SK-N-SH treated with all-trans-retinoic acid at 6 μM for 48 hours (cell line): ENCODE measurements around the gene DIPK2A.

Experiments used
- ATAC-seq: fragments of 200-7000 bp; cut with Tn5 transposase; 3 replicates; pipeline ENCODE4 v1.9.1; 2020; ENCODE audit warnings: mild to moderate bottlenecking, moderate library complexity
- ARNTL ChIP-seq: fragments of 450-650 bp; formaldehyde crosslinking; IDR thresholded peaks from 2 replicates; pipeline ENCODE4 v1.5.0; 2020; ENCODE audit warnings: low read depth, mild to moderate bottlenecking, moderate library complexity, borderline replicate concordance
- BACH2 ChIP-seq: fragments of 250-450 bp; sonication (Bioruptor Pico); IDR thresholded peaks from 2 replicates; pipeline ENCODE4 v1.9.0; 2021; ENCODE audit warnings: mild to moderate bottlenecking, borderline replicate concordance
- CSDC2 ChIP-seq: fragments of 250-450 bp; sonication (Bioruptor Pico); IDR thresholded peaks from 2 replicates; pipeline ENCODE4 v1.5.0; 2020; ENCODE audit warnings: mild to moderate bottlenecking, moderate library complexity
- CSRNP3 ChIP-seq: fragments of 250-450 bp; sonication (Bioruptor Pico); IDR thresholded peaks from 2 replicates; pipeline ENCODE4 v1.5.1; 2021; ENCODE audit warnings: mild to moderate bottlenecking, moderate library complexity
- ISL1 ChIP-seq: fragments of 250-450 bp; sonication (Bioruptor Pico); IDR thresholded peaks from 2 replicates; pipeline ENCODE4 v2.1.2; 2022; ENCODE audit warnings: mild to moderate bottlenecking, moderate library complexity
- OSR1 ChIP-seq: fragments of 250-450 bp; sonication (Bioruptor Pico); IDR thresholded peaks from 2 replicates; pipeline ENCODE4 v1.8.0; 2022; ENCODE audit warnings: moderate library complexity, mild to moderate bottlenecking, inconsistent platforms
- PATZ1 ChIP-seq: fragments of 250-450 bp; sonication (Bioruptor Pico); IDR thresholded peaks from 2 replicates; pipeline ENCODE4 v1.8.0; 2020; ENCODE audit warnings: mild to moderate bottlenecking, moderate library complexity, borderline replicate concordance
- PPARA ChIP-seq: fragments of 250-450 bp; sonication (Bioruptor Pico); IDR thresholded peaks from 2 replicates; pipeline ENCODE4 v1.5.0; 2020; ENCODE audit warnings: mild to moderate bottlenecking, borderline replicate concordance
- RARB ChIP-seq: fragments of 250-450 bp; sonication (Bioruptor Pico); IDR thresholded peaks from 2 replicates; pipeline ENCODE4 v1.8.0; 2021; ENCODE audit warnings: mild to moderate bottlenecking, moderate library complexity
- SNAI2 ChIP-seq: fragments of 250-450 bp; sonication (Bioruptor Pico); IDR thresholded peaks from 2 replicates; pipeline ENCODE4 v1.5.0; 2020; ENCODE audit warnings: mild to moderate bottlenecking, moderate library complexity
- TCF4 ChIP-seq: fragments of 250-450 bp; sonication (Bioruptor Pico); IDR thresholded peaks from 2 replicates; pipeline ENCODE4 v1.8.0; 2021; ENCODE audit warnings: mild to moderate bottlenecking, moderate library complexity, borderline replicate concordance
- TOX ChIP-seq: fragments of 250-450 bp; sonication (Bioruptor Pico); IDR thresholded peaks from 2 replicates; pipeline ENCODE4 v1.8.0; 2021; ENCODE audit warnings: mild to moderate bottlenecking, moderate library complexity, borderline replicate concordance
- ZFP3 ChIP-seq: fragments of 250-450 bp; sonication (Bioruptor Pico); IDR thresholded peaks from 2 replicates; pipeline ENCODE4 v1.5.0; 2020; ENCODE audit warnings: mild to moderate bottlenecking, moderate library complexity
- ZFP30 ChIP-seq: fragments of 450-650 bp; formaldehyde crosslinking; IDR thresholded peaks from 2 replicates; pipeline ENCODE4 v1.5.0; 2022; ENCODE audit warnings: mild to moderate bottlenecking, moderate library complexity
- ZNF565 ChIP-seq: fragments of 450-650 bp; formaldehyde crosslinking; conservative IDR thresholded peaks from 2 replicates; pipeline ENCODE4 v1.5.0; 2020; ENCODE audit warnings: low read depth, mild to moderate bottlenecking, moderate library complexity
- ZNF70 ChIP-seq: fragments of 450-650 bp; formaldehyde crosslinking; IDR thresholded peaks from 2 replicates; pipeline ENCODE4 v1.5.0; 2020; ENCODE audit warnings: mild to moderate bottlenecking, moderate library complexity
- ZNF8 ChIP-seq: fragments of 450-650 bp; formaldehyde crosslinking; IDR thresholded peaks from 2 replicates; pipeline ENCODE4 v1.5.0; 2020; ENCODE audit warnings: mild to moderate bottlenecking, moderate library complexity
- TF ChIP-seq, protein P1 (sequence below): fragments of 250-450 bp; sonication (Bioruptor Pico); IDR thresholded peaks from 2 replicates; pipeline ENCODE4 v1.5.1; 2020; ENCODE audit warnings: low read depth, mild to moderate bottlenecking, moderate library complexity
- TF ChIP-seq, protein P2 (sequence below): fragments of 250-450 bp; sonication (Bioruptor Pico); IDR thresholded peaks from 2 replicates; pipeline ENCODE4 v1.5.0; 2020; ENCODE audit warnings: mild to moderate bottlenecking, moderate library complexity

Gene DIPK2A

GRCh38 chr3:144003051-144003450 lies 31.4 kb downstream of the DIPK2A start (continued):
- TF ChIP-seq CSDC2 (CRISPR knock-in tag) (no peak), ZNF8 (no peak)

DNA sequence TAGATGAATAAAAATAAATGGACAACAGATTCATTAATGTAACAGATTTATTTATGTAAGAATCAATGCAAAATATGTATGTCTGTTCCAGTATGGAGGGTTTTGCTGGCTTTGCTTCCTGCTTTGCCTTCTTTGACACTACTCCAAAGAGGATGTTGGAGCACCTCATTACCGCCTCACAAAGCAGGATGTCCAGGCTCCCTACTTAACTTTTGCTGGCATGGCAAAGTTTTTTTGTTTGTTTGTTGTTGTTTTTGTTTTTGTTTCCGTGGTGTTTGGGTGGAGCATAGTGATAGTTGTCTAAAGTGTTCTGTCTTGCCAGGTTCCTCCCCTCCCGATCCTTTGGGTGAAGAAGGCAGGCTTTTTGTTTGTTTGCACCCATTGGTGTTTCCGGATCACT lies 38.7 kb downstream of the DIPK2A start:
- ATAC-seq, result no peak
- TF ChIP-seq OSR1 (CRISPR knock-in tag), result no peak
- no peak for TF ChIP-seq PATZ1
- TF ChIP-seq SNAI2, result no peak
- TF ChIP-seq ZNF565 (CRISPR knock-in tag), result no peak
- TF ChIP-seq BACH2, result no peak

DNA sequence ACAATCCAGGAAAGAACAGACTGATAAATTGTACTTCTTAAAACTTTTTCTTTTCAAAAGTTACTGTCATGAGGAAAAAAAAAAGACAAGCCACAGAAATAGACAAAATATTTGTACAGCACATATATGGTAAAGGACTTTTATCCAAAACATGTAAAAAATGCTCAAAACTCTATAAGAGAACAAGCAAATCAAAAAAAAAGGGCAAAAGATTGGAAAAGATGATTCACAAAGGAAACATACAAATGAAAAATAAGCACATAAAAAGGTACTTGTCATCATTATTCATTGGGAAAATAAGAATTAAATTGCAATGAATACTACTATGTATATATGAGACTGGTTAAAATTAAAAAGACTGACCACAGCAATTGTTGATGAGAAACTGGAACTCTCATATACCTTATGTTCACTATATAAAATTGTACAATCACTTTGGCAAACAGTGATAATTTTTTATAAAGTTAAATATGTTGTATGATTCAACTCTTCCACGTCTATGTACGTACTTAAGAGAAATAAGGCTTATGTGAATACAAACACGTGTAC lies 39.7 kb downstream of the DIPK2A start:
- TF ChIP-seq ZNF565 (CRISPR knock-in tag), result no peak
- TF ChIP-seq TOX (CRISPR knock-in tag), result no peak
- TF ChIP-seq ZFP30 (CRISPR knock-in tag), result no peak
- no peak for TF ChIP-seq ZFP3 (CRISPR knock-in tag)
- TF ChIP-seq CSRNP3 (CRISPR knock-in tag), result no peak
- no peak for TF ChIP-seq SNAI2

DNA sequence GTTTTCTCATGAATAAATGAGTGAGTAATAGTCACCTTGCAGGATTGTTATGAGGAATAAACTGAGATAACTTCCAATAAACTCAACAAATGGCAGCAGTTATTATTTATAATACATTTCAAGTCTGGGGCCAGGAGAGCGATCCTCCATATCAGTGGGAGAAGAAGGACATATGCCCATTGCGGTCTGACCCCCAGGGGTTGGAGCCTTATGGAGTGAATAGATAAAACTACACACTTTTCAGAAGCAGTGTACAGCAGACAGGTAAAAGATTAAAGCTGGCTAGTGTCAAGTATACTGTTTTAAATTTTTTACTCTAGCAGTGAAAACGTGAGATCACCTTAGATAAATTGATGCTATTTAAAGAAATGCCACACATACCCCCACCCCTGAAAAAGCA lies 43.5 kb downstream of the DIPK2A start:
- no peak for ATAC-seq
- TF ChIP-seq PPARA (CRISPR knock-in tag) (no peak), RARB (CRISPR knock-in tag) (no peak), ZNF70 (CRISPR knock-in tag) (no peak), PATZ1 (no peak), CSDC2 (CRISPR knock-in tag) (no peak), TCF4 (no peak), OSR1 (CRISPR knock-in tag) (no peak), ZFP30 (CRISPR knock-in tag) (no peak), TOX (CRISPR knock-in tag) (no peak), ISL1 (CRISPR knock-in tag) (no peak), BACH2 (no peak), ARNTL (CRISPR knock-in tag) (no peak), CSRNP3 (CRISPR knock-in tag) (no peak), ZNF565 (CRISPR knock-in tag) (no peak), ZNF8 (no peak), SNAI2 (no peak)
- TF ChIP-seq, protein P1, sequence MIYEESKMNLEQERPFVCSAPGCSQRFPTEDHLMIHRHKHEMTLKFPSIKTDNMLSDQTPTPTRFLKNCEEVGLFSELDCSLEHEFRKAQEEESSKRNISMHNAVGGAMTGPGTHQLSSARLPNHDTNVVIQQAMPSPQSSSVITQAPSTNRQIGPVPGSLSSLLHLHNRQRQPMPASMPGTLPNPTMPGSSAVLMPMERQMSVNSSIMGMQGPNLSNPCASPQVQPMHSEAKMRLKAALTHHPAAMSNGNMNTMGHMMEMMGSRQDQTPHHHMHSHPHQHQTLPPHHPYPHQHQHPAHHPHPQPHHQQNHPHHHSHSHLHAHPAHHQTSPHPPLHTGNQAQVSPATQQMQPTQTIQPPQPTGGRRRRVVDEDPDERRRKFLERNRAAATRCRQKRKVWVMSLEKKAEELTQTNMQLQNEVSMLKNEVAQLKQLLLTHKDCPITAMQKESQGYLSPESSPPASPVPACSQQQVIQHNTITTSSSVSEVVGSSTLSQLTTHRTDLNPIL (CRISPR knock-in tag), result no peak
- TF ChIP-seq, protein P2, sequence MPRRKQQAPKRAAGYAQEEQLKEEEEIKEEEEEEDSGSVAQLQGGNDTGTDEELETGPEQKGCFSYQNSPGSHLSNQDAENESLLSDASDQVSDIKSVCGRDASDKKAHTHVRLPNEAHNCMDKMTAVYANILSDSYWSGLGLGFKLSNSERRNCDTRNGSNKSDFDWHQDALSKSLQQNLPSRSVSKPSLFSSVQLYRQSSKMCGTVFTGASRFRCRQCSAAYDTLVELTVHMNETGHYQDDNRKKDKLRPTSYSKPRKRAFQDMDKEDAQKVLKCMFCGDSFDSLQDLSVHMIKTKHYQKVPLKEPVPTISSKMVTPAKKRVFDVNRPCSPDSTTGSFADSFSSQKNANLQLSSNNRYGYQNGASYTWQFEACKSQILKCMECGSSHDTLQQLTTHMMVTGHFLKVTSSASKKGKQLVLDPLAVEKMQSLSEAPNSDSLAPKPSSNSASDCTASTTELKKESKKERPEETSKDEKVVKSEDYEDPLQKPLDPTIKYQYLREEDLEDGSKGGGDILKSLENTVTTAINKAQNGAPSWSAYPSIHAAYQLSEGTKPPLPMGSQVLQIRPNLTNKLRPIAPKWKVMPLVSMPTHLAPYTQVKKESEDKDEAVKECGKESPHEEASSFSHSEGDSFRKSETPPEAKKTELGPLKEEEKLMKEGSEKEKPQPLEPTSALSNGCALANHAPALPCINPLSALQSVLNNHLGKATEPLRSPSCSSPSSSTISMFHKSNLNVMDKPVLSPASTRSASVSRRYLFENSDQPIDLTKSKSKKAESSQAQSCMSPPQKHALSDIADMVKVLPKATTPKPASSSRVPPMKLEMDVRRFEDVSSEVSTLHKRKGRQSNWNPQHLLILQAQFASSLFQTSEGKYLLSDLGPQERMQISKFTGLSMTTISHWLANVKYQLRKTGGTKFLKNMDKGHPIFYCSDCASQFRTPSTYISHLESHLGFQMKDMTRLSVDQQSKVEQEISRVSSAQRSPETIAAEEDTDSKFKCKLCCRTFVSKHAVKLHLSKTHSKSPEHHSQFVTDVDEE (CRISPR knock-in tag), result no peak

More for the DNA sequence above, 39.7 kb downstream of the DIPK2A start:
- ATAC-seq, result no peak
